Activated naive CD8-positive, alpha-beta T cell treated with anti-CD3 and anti-CD28 coated beads for 36 hours (primary cell): ENCODE results near the gene MYBL2. TPM values are rescaled to one million over a fixed set of nuclear protein-coding genes. Genes with fewer than 3 reads are reported as not detected.
"Not testable (repeated sequence)": the region's sequence is repeated elsewhere in the genome, so short reads cannot be mapped to it uniquely, and the experiment has no call there.

Experiments used
- DNase-seq: peaks from one replicate; pipeline ENCODE4 v3.0.0; 2021
- H3K27ac Mint-ChIP-seq: one replicate; pipeline ENCODE4 v1.8.0; 2022; ENCODE audit warnings: mild to moderate bottlenecking, moderate library complexity, mixed read lengths
- H3K27me3 Mint-ChIP-seq: one replicate; pipeline ENCODE4 v1.8.0; 2022; ENCODE audit warnings: mild to moderate bottlenecking, mixed read lengths
- H3K36me3 Mint-ChIP-seq: one replicate; pipeline ENCODE4 v1.8.0; 2021; ENCODE audit warnings: mild to moderate bottlenecking, mixed read lengths
- H3K4me1 Mint-ChIP-seq: one replicate; pipeline ENCODE4 v1.8.0; 2021; ENCODE audit warnings: mixed read lengths
- H3K4me3 Mint-ChIP-seq: one replicate; pipeline ENCODE4 v1.8.0; 2022; ENCODE audit warnings: mild to moderate bottlenecking, moderate library complexity, mixed read lengths
- H3K9me3 Mint-ChIP-seq: one replicate; pipeline ENCODE4 v1.8.0; 2022; ENCODE audit warnings: mixed read lengths
- total RNA-seq, 2 experiments: library from RNA; stranded (reverse); gene quantifications; one replicate each; pipeline ENCODE4 v1.2.3, GENCODE V29; 2021

Gene MYBL2
- total RNA-seq, 2 experiments from 2014 or later: 139 to 140 TPM

- Mint-ChIP-seq H3K9me3 (peaks cover 3% of the 10 kb centered on the region), H3K4me3 (no peak overlapping the region), H3K36me3 (peaks cover 3% of the 10 kb centered on the region), H3K27me3 (no peaks in the 10 kb centered on the region), H3K27ac (peak overlapping the region; percentile 14), H3K4me1 (peaks cover 24% of the 10 kb centered on the region)
- no peak for DNase-seq
Measured at GRCh38 chr20:43746344-43747137, 79.6 kb downstream of the MYBL2 start.

DNA sequence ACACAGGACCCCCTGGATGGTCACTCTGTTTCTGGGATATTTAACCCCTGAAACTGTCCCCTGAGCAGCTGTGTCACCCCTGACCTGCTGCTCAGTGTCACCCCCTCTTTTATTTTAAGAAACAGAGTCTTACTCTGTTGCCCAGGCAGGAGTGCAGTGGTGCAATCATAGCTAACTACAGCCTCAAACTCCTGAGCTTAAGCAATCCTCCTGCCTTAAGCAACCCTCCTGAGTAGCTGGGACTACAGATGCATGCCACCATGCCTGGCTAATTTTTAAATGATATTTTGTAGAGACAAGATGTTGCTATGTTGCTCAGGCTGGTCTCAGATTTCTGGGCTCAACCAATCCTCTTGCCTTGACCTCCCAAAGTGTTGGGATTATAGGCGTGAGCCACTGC is 81.4 kb downstream of the MYBL2 start:
- H3K27me3 Mint-ChIP-seq: no peaks in the 10 kb centered on the region
- no peak overlapping the region for H3K4me3 Mint-ChIP-seq
- peaks cover 13% of the 10 kb centered on the region for H3K36me3 Mint-ChIP-seq
- DNase-seq: no peak
- H3K27ac Mint-ChIP-seq: no peak overlapping the region
- peaks cover 7% of the 10 kb centered on the region for H3K9me3 Mint-ChIP-seq
- H3K4me1 Mint-ChIP-seq: peaks cover 40% of the 10 kb centered on the region

DNA sequence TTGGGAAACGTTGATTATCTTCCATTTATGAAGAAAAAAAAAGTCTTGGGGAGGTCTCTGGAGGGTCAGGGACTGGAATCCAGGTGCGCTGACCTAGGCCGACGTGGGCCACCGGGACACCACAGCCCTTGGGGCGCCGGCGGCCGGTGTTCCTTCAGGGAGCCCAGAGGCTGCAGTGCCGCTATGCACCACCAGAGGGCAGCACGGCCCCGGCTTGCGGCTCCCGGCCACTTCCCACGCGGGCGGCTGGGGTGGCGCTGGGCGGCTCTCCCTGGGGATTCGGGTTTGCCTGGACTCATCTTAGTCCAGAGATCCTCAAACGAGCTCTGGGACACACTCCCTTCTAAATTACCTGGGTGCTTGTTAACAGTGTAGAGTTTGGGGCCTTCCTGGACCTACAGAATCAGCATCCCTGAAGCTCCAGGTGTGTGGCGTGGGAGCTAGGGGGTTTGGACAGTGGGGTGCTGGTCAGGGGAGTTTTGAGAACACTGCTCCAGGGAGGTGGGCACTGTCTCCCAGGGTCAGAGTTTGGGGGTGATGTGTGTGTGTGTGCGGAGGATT is 82.9 kb downstream of the MYBL2 start:
- DNase-seq: peak; percentile 83
- Mint-ChIP-seq H3K27me3 (no peaks in the 10 kb centered on the region), H3K36me3 (peaks cover 20% of the 10 kb centered on the region), H3K4me3 (no peak overlapping the region), H3K27ac (peak overlapping the region; percentile 82), H3K9me3 (peaks cover 14% of the 10 kb centered on the region), H3K4me1 (peaks cover 40% of the 10 kb centered on the region)

- Mint-ChIP-seq H3K4me3 (peak overlapping the region; percentile 35), H3K27ac (peak overlapping the region; percentile 98), H3K36me3 (peaks cover 20% of the 10 kb centered on the region), H3K27me3 (no peaks in the 10 kb centered on the region), H3K9me3 (peaks cover 14% of the 10 kb centered on the region), H3K4me1 (peaks cover 40% of the 10 kb centered on the region)
- peak; percentile 18 for DNase-seq
Measured at GRCh38 chr20:43750774-43751166, 83.9 kb downstream of the MYBL2 start.

- Mint-ChIP-seq H3K4me3 (peak overlapping the region; percentile 46), H3K4me1 (peaks cover 39% of the 10 kb centered on the region), H3K27ac (peak overlapping the region; percentile 98), H3K27me3 (no peaks in the 10 kb centered on the region), H3K9me3 (peaks cover 14% of the 10 kb centered on the region), H3K36me3 (peaks cover 20% of the 10 kb centered on the region)
- peak; percentile 74 for DNase-seq
Measured at GRCh38 chr20:43751167-43752050, 84.5 kb downstream of the MYBL2 start.

DNA sequence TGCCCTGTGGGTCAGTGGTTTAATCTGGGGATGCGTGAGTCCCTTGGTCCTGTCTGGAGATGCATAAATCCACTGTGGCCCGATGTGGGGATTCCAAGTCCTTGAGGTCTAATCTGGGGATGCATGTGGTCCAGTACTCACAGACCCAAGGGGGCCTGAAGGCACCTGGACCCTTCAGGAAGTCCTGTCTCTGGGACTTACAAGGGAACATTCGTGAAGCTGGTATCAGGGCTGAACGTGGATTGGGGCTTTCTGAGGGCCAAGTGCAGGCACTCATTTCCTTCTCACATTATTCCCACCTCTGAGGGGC is 85.1 kb downstream of the MYBL2 start:
- Mint-ChIP-seq H3K27me3 (no peaks in the 10 kb centered on the region), H3K4me1 (peaks cover 37% of the 10 kb centered on the region), H3K27ac (peak overlapping the region; percentile 98), H3K9me3 (peaks cover 14% of the 10 kb centered on the region), H3K4me3 (peak overlapping the region; percentile 32), H3K36me3 (peaks cover 20% of the 10 kb centered on the region)
- no peak for DNase-seq

DNA sequence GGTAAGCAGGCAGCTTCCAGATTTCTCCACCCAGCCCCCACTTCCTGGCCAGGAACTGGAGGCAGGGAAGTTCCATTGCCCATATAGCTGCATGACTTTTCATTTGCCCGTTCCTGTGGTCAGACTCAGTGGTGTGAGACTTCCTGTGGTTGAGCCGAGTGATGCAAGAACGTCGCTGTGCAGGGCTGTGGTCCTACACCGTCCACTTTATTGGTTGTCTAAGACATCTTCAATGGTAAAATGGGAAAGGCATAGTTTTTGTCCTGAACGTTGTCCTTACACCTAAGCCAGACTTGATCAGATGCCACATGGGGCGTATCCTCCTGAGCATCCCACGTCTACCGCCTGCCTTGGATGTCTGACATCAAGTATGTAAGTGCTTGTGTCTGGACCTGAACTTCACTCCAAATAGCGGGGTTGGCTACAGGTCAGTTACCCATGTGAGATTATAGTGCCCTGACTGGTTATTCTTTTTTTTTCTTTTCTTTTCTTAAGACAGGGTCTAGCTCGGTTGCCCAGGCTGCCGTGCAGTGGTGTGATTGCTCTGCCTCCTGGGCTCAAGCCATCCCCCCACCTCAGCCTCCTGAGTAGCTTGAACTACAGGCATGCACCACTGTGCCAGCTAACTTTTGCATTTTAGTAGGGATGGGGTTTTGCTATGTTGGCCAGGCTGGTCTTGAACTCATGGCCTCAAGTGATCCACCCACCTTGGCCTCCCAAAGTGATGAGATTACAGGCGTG is 85.8 kb downstream of the MYBL2 start:
- peak overlapping the region; percentile 51 for H3K4me3 Mint-ChIP-seq
- peaks cover 20% of the 10 kb centered on the region for H3K36me3 Mint-ChIP-seq
- H3K27me3 Mint-ChIP-seq: no peaks in the 10 kb centered on the region
- peaks cover 14% of the 10 kb centered on the region for H3K9me3 Mint-ChIP-seq
- DNase-seq: peak; percentile 63
- H3K27ac Mint-ChIP-seq: peak overlapping the region; percentile 98
- H3K4me1 Mint-ChIP-seq: peaks cover 38% of the 10 kb centered on the region

DNA sequence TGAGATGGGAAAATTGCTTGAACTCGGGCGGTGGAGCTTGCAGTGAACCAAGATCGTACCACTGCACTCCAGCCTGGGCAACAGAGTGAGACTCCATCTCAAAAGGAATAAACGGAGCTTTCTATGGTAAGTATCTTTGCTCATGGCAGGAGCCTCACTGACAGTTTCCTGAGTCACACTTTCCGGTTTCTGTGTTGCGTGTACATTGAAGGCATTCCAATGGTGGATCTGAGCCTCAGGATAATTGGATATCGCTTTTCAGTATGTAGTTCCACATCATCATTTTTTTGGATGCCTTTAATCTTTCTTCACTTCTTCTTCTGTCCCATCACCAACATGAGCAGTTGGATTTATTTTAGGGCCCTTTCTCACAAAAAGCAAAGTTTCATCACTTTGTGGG is 88.5 kb downstream of the MYBL2 start:
- Mint-ChIP-seq H3K27ac (no peak overlapping the region), H3K9me3 (peaks cover 14% of the 10 kb centered on the region), H3K4me1 (peaks cover 33% of the 10 kb centered on the region), H3K36me3 (peaks cover 20% of the 10 kb centered on the region), H3K27me3 (no peaks in the 10 kb centered on the region), H3K4me3 (no peak overlapping the region)
- no peak for DNase-seq

DNA sequence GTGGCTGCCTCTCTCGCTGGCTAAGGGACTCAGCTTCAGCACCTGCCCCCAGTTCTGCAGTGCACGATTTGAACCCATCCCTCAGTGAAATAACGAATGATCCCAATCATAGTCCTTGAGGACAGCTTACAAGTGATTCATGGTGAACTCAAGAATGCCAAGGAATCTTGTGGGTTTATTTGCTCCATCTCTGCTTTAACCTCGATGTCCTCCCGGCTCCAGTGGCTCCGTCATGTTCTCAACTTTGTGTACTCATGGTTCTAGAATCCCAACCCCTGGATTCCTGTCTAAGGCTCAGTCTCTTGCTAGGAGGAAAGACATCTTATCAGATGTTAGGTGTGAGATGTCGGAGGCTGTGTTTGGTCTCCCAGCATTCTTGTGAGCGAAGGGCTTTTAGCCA is 88.9 kb downstream of the MYBL2 start:
- Mint-ChIP-seq H3K36me3 (peaks cover 18% of the 10 kb centered on the region), H3K9me3 (peaks cover 12% of the 10 kb centered on the region), H3K27me3 (no peaks in the 10 kb centered on the region), H3K27ac (no peak overlapping the region), H3K4me3 (no peak overlapping the region), H3K4me1 (peaks cover 30% of the 10 kb centered on the region)
- no peak for DNase-seq

GRCh38 chr20:43757888-43758287 is 91.0 kb downstream of the MYBL2 start:
- not testable (repeated sequence) for H3K27ac Mint-ChIP-seq, H3K27me3 Mint-ChIP-seq, H3K4me3 Mint-ChIP-seq, DNase-seq, H3K36me3 Mint-ChIP-seq, H3K9me3 Mint-ChIP-seq
- H3K4me1 Mint-ChIP-seq: peaks cover 13% of the 10 kb centered on the region

GRCh38 chr20:43761386-43762340 is 94.7 kb downstream of the MYBL2 start:
- Mint-ChIP-seq H3K9me3 (no peaks in the 10 kb centered on the region), H3K27ac (no peak overlapping the region), H3K4me3 (no peak overlapping the region), H3K27me3 (no peaks in the 10 kb centered on the region), H3K4me1 (peaks cover 8% of the 10 kb centered on the region), H3K36me3 (no peaks in the 10 kb centered on the region)
- no peak for DNase-seq

DNA sequence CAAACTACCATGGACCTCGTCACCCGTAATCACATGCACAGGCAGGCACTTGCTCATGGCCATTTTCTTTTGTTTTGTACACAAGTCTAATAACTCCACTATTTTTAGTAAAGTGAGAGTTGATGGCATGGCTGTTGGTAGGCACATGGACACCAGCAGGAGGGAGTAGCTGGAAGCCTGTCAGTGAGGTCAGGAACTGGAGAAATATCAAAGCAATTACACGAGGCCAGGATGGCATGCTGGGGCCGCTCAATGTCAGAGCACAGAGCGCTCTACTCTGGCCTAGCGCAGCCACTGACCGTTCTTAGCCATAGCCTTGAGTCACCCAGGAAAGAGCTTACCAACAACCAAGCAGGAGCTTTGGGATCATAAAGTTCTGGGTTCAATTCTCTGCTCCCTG is 96.0 kb downstream of the MYBL2 start:
- H3K4me3 Mint-ChIP-seq: no peak overlapping the region
- DNase-seq: no peak
- peaks cover 5% of the 10 kb centered on the region for H3K27me3 Mint-ChIP-seq
- no peak overlapping the region for H3K27ac Mint-ChIP-seq
- peaks cover 5% of the 10 kb centered on the region for H3K4me1 Mint-ChIP-seq
- no peaks in the 10 kb centered on the region for H3K36me3 Mint-ChIP-seq
- no peaks in the 10 kb centered on the region for H3K9me3 Mint-ChIP-seq

- no peak overlapping the region for H3K4me3 Mint-ChIP-seq
- peaks cover 2% of the 10 kb centered on the region for H3K4me1 Mint-ChIP-seq
- H3K27me3 Mint-ChIP-seq: peaks cover 18% of the 10 kb centered on the region
- DNase-seq: no peak
- no peaks in the 10 kb centered on the region for H3K36me3 Mint-ChIP-seq
- H3K27ac Mint-ChIP-seq: no peak overlapping the region
- H3K9me3 Mint-ChIP-seq: no peaks in the 10 kb centered on the region
Measured at GRCh38 chr20:43765916-43766315, 99.0 kb downstream of the MYBL2 start.
